GM21423 (cell line): ENCODE results near the gene PDLIM1.
"Not testable (repeated sequence)": the region's sequence is repeated elsewhere in the genome, so short reads cannot be mapped to it uniquely, and the experiment has no call there.

ENCODE experiments used
- ATAC-seq: cut with Tn5 transposase; IDR thresholded peaks from one replicate; pipeline ENCODE4 v1.9.1; 2021; ENCODE audit warnings: mild to moderate bottlenecking, moderate library complexity; ENCODE audit not compliant: unreplicated experiment

PDLIM1 gene

GRCh38 chr10:95243318-95243617, 47.5 kb downstream of the PDLIM1 start:
- ATAC-seq = no peak

- ATAC-seq = no peak
Observed at GRCh38 chr10:95242581-95243317, 48.1 kb downstream of the PDLIM1 start.

- no peak for ATAC-seq
Observed at GRCh38 chr10:95241533-95241932, 49.3 kb downstream of the PDLIM1 start.

- no peak for ATAC-seq
Observed at GRCh38 chr10:95240811-95241210, 50.0 kb downstream of the PDLIM1 start.

- ATAC-seq = not testable (repeated sequence)
Observed at GRCh38 chr10:95240096-95240495, 50.7 kb downstream of the PDLIM1 start.

GRCh38 chr10:95237376-95238170, 53.2 kb downstream of the PDLIM1 start:
- no peak for ATAC-seq

- peak; percentile 96 for ATAC-seq
Observed at GRCh38 chr10:95236068-95236903, 54.5 kb downstream of the PDLIM1 start.

- no peak for ATAC-seq
Observed at GRCh38 chr10:95235676-95236067, 55.1 kb downstream of the PDLIM1 start.

GRCh38 chr10:95234951-95235350, 55.9 kb downstream of the PDLIM1 start:
- ATAC-seq = no peak

GRCh38 chr10:95233377-95234034, 57.3 kb downstream of the PDLIM1 start:
- no peak for ATAC-seq

- peak; percentile 53 for ATAC-seq
Observed at GRCh38 chr10:95230677-95231586, 59.9 kb downstream of the PDLIM1 start.

GRCh38 chr10:95229724-95230627, 60.8 kb downstream of the PDLIM1 start:
- ATAC-seq = no peak

- not testable (repeated sequence) for ATAC-seq
Observed at GRCh38 chr10:95228934-95229723, 61.7 kb downstream of the PDLIM1 start.

GRCh38 chr10:95225136-95225535, 65.7 kb downstream of the PDLIM1 start:
- ATAC-seq = no peak

GRCh38 chr10:95221124-95221523, 69.7 kb downstream of the PDLIM1 start:
- ATAC-seq = no peak

- no peak for ATAC-seq
Observed at GRCh38 chr10:95220539-95220938, 70.3 kb downstream of the PDLIM1 start.

- no peak for ATAC-seq
Observed at GRCh38 chr10:95217476-95217875, 73.3 kb downstream of the PDLIM1 start.

- peak; percentile 70 for ATAC-seq
Observed at GRCh38 chr10:95214793-95215192, 76.0 kb downstream of the PDLIM1 start.
